Left lobe of liver (tissue), 2 donors: Measurements from ENCODE around the gene SLC2A1. TPM values are rescaled to one million over a fixed set of nuclear protein-coding genes. Genes with fewer than 3 reads are reported as not detected.

Experiments used
- ATAC-seq: fragments of 200-7000 bp; cut with Tn5 transposase; one replicate; pipeline ENCODE4 v1.9.1; 2020; ENCODE audit warnings: mild to moderate bottlenecking, moderate library complexity
- DNase-seq: peaks from one replicate; pipeline ENCODE4 v3.0.0-alpha.2; 2020; ENCODE audit warnings: low spot score
- total RNA-seq: library from RNA; stranded (reverse); gene quantifications from one replicate; pipeline ENCODE4 v1.2.1, GENCODE V29; 2021
- donor health status: DM: no; HTN: no; CAD: no; lungs with moderate emphysema.
- donor health status: DM: no; HTN: yes; CAD: no.

The SLC2A1 gene
- total RNA-seq, 1 donor from 2014 or later: 9.5 TPM

DNA sequence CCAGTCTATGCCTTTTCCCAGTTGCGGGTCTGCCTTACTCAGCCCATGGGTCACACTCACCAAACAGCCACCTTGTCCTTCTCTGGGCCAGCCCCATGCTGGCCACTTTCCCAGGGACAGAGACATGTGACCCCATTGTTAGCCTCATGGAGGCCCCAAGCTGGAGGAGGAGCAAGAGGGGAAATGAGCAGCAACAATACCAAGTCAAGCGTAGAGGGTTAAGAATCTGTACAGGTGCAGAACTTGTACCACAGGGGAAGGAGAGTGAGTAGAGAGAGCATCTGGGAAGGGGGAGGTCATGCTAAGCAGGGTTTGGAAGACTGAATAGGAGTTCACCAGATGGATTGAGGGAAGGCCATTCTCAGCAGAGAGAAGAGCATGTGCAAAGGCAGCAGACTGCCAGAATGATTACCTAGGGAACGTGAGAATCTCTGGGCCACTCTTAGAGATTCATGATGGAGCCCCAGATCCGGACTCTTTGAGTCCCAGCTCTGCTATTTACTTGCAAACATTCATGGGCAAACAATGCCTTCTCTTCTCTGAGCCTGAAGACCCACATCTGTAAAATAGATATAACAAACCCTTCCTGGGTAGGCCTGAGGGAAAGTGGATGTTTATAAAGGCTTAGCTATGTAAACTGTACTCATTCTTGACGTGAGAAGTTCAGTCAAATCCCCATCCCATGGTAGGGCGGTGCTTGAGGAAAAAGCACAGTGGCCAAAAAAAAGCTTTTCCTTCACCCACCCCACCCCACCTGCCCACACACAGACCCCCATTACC lies 2.8 kb upstream of the SLC2A1 start:
- ATAC-seq (no peak), DNase-seq (no peak)

DNA sequence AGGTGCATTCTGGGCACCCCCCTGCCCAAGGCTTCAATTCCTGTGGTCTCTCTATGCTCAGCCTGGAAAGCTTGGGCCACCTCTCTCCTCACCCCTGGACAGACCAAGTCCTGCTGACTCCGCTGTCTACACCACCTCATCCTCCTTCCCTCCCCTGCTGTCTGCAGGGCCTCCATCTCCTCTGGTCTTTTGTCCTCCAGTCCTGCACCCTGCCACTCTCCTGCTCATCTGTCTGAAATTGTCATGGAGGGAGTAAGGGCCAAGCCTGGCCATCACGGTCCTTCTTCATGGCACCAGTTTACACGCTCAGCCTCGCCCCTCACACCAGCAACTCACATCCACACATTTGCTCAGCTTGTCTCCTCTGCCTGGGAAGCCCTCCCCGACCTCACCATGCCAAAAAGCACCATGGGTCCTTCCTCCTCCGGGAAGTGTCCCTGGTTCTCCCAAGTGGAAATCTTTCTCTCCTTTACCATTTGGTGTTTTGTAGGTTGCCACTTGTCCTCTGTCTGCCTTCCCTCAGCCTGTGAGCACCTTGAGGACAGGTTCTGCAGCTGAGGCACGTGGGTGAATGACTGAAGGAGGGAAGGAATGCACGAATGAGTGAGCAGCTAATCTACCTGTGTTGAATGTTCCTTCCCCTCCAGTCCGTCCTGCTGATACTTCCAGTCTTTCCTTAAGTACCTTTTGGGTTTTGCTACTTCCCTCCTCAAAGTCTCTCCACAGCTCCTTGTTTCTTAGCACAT lies 2.1 kb upstream of the SLC2A1 start:
- ATAC-seq: no peak
- DNase-seq: no peak

DNA sequence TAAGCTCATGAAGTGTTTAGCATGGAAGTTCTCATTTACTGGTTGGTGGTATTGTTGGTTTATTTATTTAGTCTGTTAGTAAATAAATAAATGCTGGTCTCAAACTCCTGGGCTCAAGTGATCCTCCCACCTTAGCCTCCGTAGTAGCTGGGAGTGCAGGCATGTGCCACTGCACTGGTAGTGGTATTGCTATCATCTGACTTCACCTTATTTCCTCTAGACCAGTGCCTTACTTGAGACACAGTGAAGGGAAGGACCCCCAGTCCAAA lies 1.4 kb upstream of the SLC2A1 start:
- DNase-seq (no peak), ATAC-seq (no peak)

GRCh38 chr1:42957880-42958487 lies 684 bp downstream of the SLC2A1 start:
- ATAC-seq (peak; percentile 74), DNase-seq (peak; percentile 67)

DNA sequence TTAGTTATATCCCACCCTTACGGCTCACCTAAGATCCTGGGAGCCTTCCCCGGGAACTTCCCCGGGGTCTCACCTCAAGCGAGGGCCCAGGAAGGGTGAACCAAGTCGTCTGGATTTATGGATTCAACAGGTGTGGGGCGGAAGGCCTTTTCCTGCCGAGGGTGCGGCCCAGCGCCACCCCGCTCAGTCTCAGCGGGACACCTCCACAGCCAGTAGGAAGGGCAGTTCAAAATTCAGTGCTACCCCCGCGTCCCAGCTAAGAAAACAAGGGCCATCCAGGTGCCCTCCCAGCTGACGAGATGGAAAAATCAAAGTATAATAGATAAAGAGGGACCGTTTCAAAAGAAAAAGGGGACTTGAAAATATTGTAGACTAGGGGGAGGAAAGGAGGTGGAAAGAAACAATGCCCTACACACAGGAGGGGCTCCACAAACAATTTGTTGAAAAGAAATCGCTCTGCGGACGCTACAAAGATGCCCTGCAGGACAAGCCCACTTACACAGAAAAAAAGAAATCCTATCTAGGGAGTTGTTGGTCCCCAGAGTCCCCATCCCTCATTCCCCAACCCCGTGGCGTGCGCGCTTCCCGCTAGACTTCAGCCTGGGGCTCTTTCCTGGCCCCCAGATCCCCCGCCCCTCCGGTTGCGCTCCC lies 1.3 kb downstream of the SLC2A1 start:
- DNase-seq: no peak
- ATAC-seq: no peak

- ATAC-seq: no peak
Observed at GRCh38 chr1:42956739-42957138, 1.9 kb downstream of the SLC2A1 start.

DNA sequence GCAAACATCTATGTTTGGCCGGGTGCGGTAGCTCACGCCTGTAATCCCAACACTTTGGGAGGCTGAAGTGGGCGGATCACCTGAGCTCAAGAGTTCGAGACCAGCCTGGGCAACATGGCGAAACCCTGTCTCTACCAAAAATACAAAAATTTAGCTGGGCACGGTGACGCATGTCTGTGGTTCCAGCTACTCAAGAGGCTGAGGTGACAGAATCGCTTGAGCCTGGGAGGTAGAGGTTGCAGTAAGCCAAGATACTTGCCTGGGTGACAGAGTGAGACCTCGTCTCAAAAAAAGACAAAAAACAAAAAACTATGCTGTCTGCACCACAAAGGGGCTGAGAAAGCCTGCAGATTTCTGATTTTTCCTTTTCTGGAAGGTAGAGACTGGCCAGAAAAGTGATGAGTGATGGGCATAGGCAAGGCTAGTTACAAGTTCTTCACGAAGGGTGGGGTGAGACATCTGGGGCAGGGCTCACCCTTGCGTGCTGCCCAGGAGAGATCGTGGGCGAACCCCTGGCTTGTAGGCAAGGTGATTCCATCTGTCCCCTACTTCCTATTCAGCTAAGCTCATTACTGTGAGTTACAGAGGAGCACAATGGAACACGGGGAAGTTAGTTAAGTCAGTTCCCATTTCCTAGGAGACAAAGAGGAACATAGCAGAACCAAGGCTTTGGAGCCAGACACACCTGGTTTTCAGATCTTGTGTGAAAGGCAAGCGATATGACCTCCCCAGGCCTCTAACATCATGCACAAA lies 3.2 kb downstream of the SLC2A1 start:
- DNase-seq: no peak
- no peak for ATAC-seq

More at GRCh38 chr1:42956739-42957138, 1.9 kb downstream of the SLC2A1 start:
- no peak for DNase-seq

GRCh38 chr1:42953182-42954180 lies 5.2 kb downstream of the SLC2A1 start:
- no peak for ATAC-seq
- DNase-seq: no peak

DNA sequence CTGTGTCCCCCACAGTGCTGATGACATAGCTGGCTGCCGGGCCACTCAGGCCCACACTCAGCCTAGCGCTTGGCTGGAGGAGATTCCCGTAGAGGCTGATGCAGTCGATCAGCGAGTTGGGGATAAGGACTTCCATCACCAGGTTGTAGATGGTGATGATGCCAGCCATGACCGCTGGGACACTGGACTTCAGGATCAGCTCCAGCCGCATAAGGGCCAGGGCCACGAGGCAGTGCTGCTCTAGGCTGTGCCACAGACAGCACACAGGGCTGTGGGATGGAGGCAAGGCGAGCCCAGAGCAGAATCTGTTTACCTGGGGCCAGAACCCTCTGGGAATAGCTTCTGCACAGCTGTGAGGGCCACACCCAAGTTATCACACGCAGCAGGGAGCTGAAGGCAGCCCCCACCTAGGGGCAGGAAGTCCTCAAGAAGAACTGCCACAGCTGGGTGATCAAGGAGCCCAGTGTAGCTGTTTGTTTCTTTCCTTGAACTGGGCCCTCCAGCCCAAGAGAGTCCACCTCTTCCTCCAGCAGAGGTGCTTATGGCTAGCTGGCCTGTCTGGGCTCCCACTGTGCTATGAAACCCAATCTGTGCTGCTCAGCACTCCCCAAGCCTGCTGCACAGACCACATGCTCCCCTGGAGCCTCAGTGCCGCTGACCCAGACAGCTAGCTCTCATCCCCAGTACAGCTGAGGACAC lies 6.2 kb downstream of the SLC2A1 start:
- DNase-seq (no peak), ATAC-seq (no peak)

GRCh38 chr1:42951588-42951987 lies 7.1 kb downstream of the SLC2A1 start:
- DNase-seq (no peak), ATAC-seq (no peak)

GRCh38 chr1:42950116-42950481 lies 8.6 kb downstream of the SLC2A1 start:
- no peak for ATAC-seq
- no peak for DNase-seq

DNA sequence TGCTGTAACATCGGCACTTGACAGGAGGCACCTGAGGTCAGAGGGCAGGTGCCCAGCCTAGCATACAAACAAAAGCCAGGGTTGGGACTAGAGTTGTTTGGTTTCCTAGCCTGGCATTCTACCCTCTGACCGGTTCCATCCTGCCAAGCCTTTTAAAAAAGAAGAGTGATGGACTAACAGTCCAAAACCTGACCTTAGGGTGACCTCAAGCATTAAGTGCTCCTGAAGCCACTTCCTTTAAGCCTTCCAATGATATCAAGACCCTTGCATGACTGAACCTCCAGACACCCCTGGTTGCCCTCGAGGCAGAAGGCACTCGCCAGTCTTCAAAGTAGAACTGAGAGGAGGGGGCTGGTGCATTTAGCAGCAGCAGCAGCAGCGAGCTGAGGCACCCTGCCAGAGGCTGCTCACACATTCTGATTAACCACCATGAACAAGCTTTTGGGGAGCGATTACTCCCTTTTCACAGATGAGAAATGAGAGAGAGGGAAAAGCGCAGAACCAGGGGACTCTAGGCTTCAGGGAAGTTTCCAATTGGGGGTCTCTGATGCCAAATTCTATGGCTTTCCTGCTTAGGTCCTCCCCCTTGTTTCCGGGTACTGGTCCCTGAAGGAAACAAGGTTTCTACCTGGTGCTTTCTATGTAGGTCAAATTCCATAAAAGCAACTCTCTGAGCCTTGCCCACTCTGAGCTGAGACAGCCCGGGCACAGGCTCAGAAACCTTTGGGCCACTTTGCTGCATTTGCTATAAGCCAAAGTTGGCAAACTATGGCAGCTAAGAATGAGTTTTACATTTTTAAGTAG lies 9.2 kb downstream of the SLC2A1 start:
- DNase-seq (peak; percentile 77), ATAC-seq (peak; percentile 88)

- peak; percentile 65 for ATAC-seq
- peak; percentile 72 for DNase-seq
Observed at GRCh38 chr1:42947965-42948732, 10.5 kb downstream of the SLC2A1 start.

GRCh38 chr1:42947117-42947516 lies 11.6 kb downstream of the SLC2A1 start:
- no peak for DNase-seq
- ATAC-seq: no peak

GRCh38 chr1:42946120-42946898 lies 12.4 kb downstream of the SLC2A1 start:
- ATAC-seq: no peak
- DNase-seq: no peak

GRCh38 chr1:42945164-42945563 lies 13.5 kb downstream of the SLC2A1 start:
- no peak for DNase-seq

More at GRCh38 chr1:42945164-42945563, 13.5 kb downstream of the SLC2A1 start:
- no peak for ATAC-seq
